T-helper 17 cell (primary cell): ENCODE measurements around the gene TMEM178B. TPM values are rescaled to one million over a fixed set of nuclear protein-coding genes. Genes with fewer than 3 reads are reported as not detected.

ENCODE experiments used
- ATAC-seq: fragments of 150-1000 bp; cut with Tn5 transposase; 2 replicates; pipeline ENCODE4 v1.10.0; 2021; ENCODE audit warnings: mild to moderate bottlenecking, moderate library complexity
- DNase-seq, 3 donors: peaks; one replicate each; pipeline versions ENCODE4 v3.0.0 to v3.0.0-alpha.2; 2020 to 2021
- H3K9me3 ChIP-seq: one replicate; pipeline ENCODE4 v1.7.0; 2013; ENCODE audit warnings: low read length, mild to moderate bottlenecking; ENCODE audit not compliant: control insufficient read depth, poor library complexity, severe bottlenecking
- H3K27ac Mint-ChIP-seq: one replicate; pipeline ENCODE4 v1.8.0; 2022; ENCODE audit warnings: mild to moderate bottlenecking, moderate library complexity, mixed read lengths
- H3K27me3 Mint-ChIP-seq: one replicate; pipeline ENCODE4 v1.8.0; 2022; ENCODE audit warnings: mixed read lengths
- H3K36me3 Mint-ChIP-seq: one replicate; pipeline ENCODE4 v1.8.0; 2022; ENCODE audit warnings: low read depth, mixed read lengths
- H3K4me1 Mint-ChIP-seq: one replicate; pipeline ENCODE4 v1.8.0; 2022; ENCODE audit warnings: mild to moderate bottlenecking, mixed read lengths
- H3K4me3 Mint-ChIP-seq: one replicate; pipeline ENCODE4 v1.8.0; 2022; ENCODE audit warnings: mild to moderate bottlenecking, moderate library complexity, mixed read lengths
- total RNA-seq, 4 donors: library from RNA in 2 of 4; stranded (reverse) in 2 of 4; gene quantifications; one replicate each; pipeline ENCODE4 v1.2.3 and lab custom pipeline; 2022 to 2026

Gene TMEM178B
- total RNA-seq, 2 donors from 2014 or later: 0.90 to 0.96 TPM

- ATAC-seq: no peak
- Mint-ChIP-seq H3K4me1 (no peaks in the 10 kb centered on the region), H3K27me3 (peaks cover 20% of the 10 kb centered on the region), H3K4me3 (no peak overlapping the region), H3K36me3 (peaks cover 2% of the 10 kb centered on the region), H3K27ac (no peak overlapping the region)
- no peak for DNase-seq
- no peaks in the 10 kb centered on the region for H3K9me3 ChIP-seq
Observed at GRCh38 chr7:141409219-141409618, 335.4 kb downstream of the TMEM178B start.

GRCh38 chr7:141409801-141410329, 336.0 kb downstream of the TMEM178B start:
- peaks cover 18% of the 10 kb centered on the region for H3K27me3 Mint-ChIP-seq
- no peak overlapping the region for H3K27ac Mint-ChIP-seq
- no peaks in the 10 kb centered on the region for H3K4me1 Mint-ChIP-seq
- DNase-seq: no peak
- no peaks in the 10 kb centered on the region for H3K9me3 ChIP-seq
- no peak overlapping the region for H3K4me3 Mint-ChIP-seq
- no peak for ATAC-seq
- peaks cover 2% of the 10 kb centered on the region for H3K36me3 Mint-ChIP-seq

GRCh38 chr7:141410353-141411000, 336.6 kb downstream of the TMEM178B start:
- Mint-ChIP-seq H3K4me1 (no peaks in the 10 kb centered on the region), H3K36me3 (peaks cover 2% of the 10 kb centered on the region), H3K4me3 (no peak overlapping the region), H3K27me3 (peaks cover 18% of the 10 kb centered on the region), H3K27ac (no peak overlapping the region)
- DNase-seq: no peak
- no peaks in the 10 kb centered on the region for H3K9me3 ChIP-seq
- no peak for ATAC-seq

GRCh38 chr7:141411133-141411532, 337.3 kb downstream of the TMEM178B start:
- no peaks in the 10 kb centered on the region for H3K4me1 Mint-ChIP-seq
- H3K4me3 Mint-ChIP-seq: no peak overlapping the region
- H3K36me3 Mint-ChIP-seq: peaks cover 2% of the 10 kb centered on the region
- H3K27ac Mint-ChIP-seq: no peak overlapping the region
- no peak for ATAC-seq
- peaks cover 24% of the 10 kb centered on the region for H3K27me3 Mint-ChIP-seq
- no peaks in the 10 kb centered on the region for H3K9me3 ChIP-seq
- DNase-seq: no peak

- Mint-ChIP-seq H3K4me1 (no peaks in the 10 kb centered on the region), H3K4me3 (no peak overlapping the region)
Observed at GRCh38 chr7:141415999-141416398, 342.1 kb downstream of the TMEM178B start.

GRCh38 chr7:141416650-141417270, 342.9 kb downstream of the TMEM178B start:
- no peak for ATAC-seq
- no peaks in the 10 kb centered on the region for H3K36me3 Mint-ChIP-seq
- H3K27ac Mint-ChIP-seq: no peak overlapping the region
- H3K4me1 Mint-ChIP-seq: no peaks in the 10 kb centered on the region
- DNase-seq: no peak
- H3K27me3 Mint-ChIP-seq: peaks cover 24% of the 10 kb centered on the region
- no peaks in the 10 kb centered on the region for H3K9me3 ChIP-seq
- no peak overlapping the region for H3K4me3 Mint-ChIP-seq

More at GRCh38 chr7:141415999-141416398, 342.1 kb downstream of the TMEM178B start:
- Mint-ChIP-seq H3K36me3 (no peaks in the 10 kb centered on the region), H3K27ac (no peak overlapping the region), H3K27me3 (peaks cover 24% of the 10 kb centered on the region)
- DNase-seq: no peak
- ATAC-seq: no peak
- no peaks in the 10 kb centered on the region for H3K9me3 ChIP-seq

GRCh38 chr7:141417506-141417905, 343.6 kb downstream of the TMEM178B start:
- Mint-ChIP-seq H3K4me3 (no peak overlapping the region), H3K27me3 (peaks cover 29% of the 10 kb centered on the region), H3K4me1 (no peaks in the 10 kb centered on the region), H3K27ac (no peak overlapping the region), H3K36me3 (no peaks in the 10 kb centered on the region)
- no peak for DNase-seq
- ATAC-seq: no peak
- H3K9me3 ChIP-seq: no peaks in the 10 kb centered on the region

GRCh38 chr7:141418066-141418465, 344.2 kb downstream of the TMEM178B start:
- H3K9me3 ChIP-seq: no peaks in the 10 kb centered on the region
- Mint-ChIP-seq H3K36me3 (no peaks in the 10 kb centered on the region), H3K27ac (no peak overlapping the region), H3K27me3 (peaks cover 27% of the 10 kb centered on the region), H3K4me3 (no peak overlapping the region), H3K4me1 (no peaks in the 10 kb centered on the region)
- DNase-seq (no peak), ATAC-seq (no peak)

GRCh38 chr7:141421306-141421705, 347.4 kb downstream of the TMEM178B start:
- Mint-ChIP-seq H3K4me3 (no peak overlapping the region), H3K27me3 (peaks cover 10% of the 10 kb centered on the region), H3K4me1 (no peaks in the 10 kb centered on the region), H3K36me3 (no peaks in the 10 kb centered on the region), H3K27ac (no peak overlapping the region)
- ATAC-seq: no peak
- H3K9me3 ChIP-seq: no peaks in the 10 kb centered on the region
- DNase-seq: no peak

- ATAC-seq: no peak
- peaks cover 26% of the 10 kb centered on the region for H3K27me3 Mint-ChIP-seq
Observed at GRCh38 chr7:141427134-141427533, 353.3 kb downstream of the TMEM178B start.

GRCh38 chr7:141430455-141431139, 356.7 kb downstream of the TMEM178B start:
- Mint-ChIP-seq H3K4me1 (peaks cover 4% of the 10 kb centered on the region), H3K27ac (no peak overlapping the region), H3K27me3 (peaks cover 52% of the 10 kb centered on the region), H3K36me3 (peaks cover 3% of the 10 kb centered on the region), H3K4me3 (no peak overlapping the region)
- DNase-seq (no peak), ATAC-seq (no peak)
- H3K9me3 ChIP-seq: no peaks in the 10 kb centered on the region

More at GRCh38 chr7:141427134-141427533, 353.3 kb downstream of the TMEM178B start:
- Mint-ChIP-seq H3K27ac (no peak overlapping the region), H3K36me3 (no peaks in the 10 kb centered on the region), H3K4me1 (peaks cover 4% of the 10 kb centered on the region), H3K4me3 (no peak overlapping the region)
- DNase-seq: no peak
- H3K9me3 ChIP-seq: no peaks in the 10 kb centered on the region

GRCh38 chr7:141431140-141431479, 357.2 kb downstream of the TMEM178B start:
- no peaks in the 10 kb centered on the region for H3K9me3 ChIP-seq
- Mint-ChIP-seq H3K27ac (no peak overlapping the region), H3K4me3 (no peak overlapping the region), H3K36me3 (peaks cover 3% of the 10 kb centered on the region), H3K4me1 (peaks cover 4% of the 10 kb centered on the region), H3K27me3 (peaks cover 56% of the 10 kb centered on the region)
- no peak for ATAC-seq
- DNase-seq: no peak

GRCh38 chr7:141431711-141432110, 357.8 kb downstream of the TMEM178B start:
- no peak for DNase-seq
- no peak overlapping the region for H3K4me3 Mint-ChIP-seq
- H3K9me3 ChIP-seq: no peaks in the 10 kb centered on the region
- no peak overlapping the region for H3K27ac Mint-ChIP-seq
- no peak for ATAC-seq
- H3K36me3 Mint-ChIP-seq: peaks cover 3% of the 10 kb centered on the region
- H3K4me1 Mint-ChIP-seq: peaks cover 4% of the 10 kb centered on the region
- peaks cover 62% of the 10 kb centered on the region for H3K27me3 Mint-ChIP-seq
